GM21529 (cell line): ENCODE data around the gene ZNF2.
"Not testable (repeated sequence)": the region's sequence is repeated elsewhere in the genome, so short reads cannot be mapped to it uniquely, and the experiment has no call there.

ENCODE experiments used
- ATAC-seq: cut with Tn5 transposase; IDR thresholded peaks from one replicate; pipeline ENCODE4 v1.9.1; 2021; ENCODE audit not compliant: unreplicated experiment

ZNF2 gene

DNA sequence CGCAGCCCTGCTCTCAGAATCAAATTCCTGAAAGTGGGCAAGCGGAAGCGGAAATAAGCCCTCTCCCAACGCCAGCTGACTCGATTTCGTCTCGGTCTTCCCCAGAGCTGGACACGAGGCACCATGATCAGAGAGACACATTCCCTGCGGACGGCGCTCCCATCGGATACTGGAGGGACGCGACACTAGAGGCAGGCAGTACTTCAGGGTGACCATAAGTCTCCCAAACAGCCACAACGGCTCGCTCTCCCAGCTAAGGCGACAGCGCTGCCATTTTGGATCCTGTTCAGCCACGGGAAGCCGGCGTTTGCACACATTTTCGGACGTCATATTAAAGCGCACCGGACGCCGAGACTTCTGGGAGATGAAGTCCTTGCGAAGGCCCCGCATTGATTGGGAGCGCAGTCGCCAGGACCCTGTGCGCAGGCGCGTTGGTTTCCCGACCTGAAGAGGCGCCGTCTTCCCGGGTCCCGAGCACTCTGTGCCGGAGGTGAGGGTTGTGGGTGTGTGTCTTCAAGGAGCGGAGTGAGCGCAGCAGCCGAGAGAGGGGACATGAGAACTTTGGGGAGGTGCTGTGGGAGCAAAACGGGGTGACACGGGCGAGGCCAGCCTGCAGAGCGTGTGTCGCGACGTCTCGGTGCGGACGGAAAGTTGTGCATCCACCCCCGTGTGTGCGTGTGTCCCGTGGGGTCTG lies at the start of gene ZNF2:
Gene ZNF2, plus strand, starts transcription at position 439 of the 694 bp plus-strand sequence. CDS start 10,418 bp downstream, outside the sequence.
- peak; percentile 92 for ATAC-seq

DNA sequence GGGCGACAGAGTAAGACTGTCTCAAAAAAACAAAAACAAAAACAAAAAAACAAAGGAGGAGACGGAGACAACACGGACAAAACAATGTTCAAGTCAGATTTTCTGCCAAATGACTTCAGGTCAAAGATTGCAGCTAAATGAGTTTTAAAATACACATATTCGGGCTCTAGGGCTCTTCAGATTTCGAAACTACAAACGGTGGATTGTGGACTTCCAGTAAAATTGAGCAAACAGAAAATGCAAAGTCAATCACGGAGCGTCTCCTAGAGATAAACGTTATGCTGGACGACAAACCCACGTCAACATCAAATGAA lies 44.6 kb upstream of the ZNF2 start:
- ATAC-seq = no peak

DNA sequence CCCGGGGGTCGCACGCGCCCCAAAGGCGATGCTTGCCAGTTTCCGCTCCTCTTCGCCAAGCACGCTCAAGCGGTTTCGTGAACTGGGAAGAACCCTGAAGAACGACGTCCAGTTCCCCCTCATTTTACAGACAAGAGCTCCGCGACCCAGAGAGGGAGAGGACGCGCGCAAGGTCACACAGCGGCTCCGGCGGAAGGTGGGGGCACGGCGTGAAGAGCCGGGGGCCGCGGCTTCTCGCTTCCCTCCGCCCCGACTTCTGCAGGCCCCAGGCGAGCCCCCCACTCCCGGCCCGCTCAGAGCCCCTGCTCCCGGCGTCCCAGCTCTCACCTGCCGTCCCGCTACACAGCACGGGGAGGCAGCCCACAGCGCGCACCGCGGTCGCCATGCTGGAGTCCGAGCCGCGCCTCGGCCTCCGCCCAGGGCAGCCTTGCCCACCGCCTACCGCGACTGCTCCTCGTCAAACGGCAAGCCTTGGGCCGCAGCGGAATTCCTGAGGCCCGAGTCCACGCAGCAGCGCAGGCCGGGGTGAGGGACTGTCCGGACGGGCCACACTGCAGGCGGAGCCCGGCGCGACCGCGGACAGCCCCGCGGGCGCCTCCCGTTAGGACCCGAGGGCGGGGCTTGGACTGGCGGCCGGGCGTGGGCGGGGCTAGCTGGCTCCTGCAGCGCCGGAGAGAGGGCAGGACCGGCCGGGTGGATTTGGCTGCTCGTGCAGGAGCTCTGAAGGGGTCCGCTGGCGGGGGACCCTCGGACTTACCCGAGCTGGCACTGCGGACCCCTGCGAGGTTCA lies 44.0 kb upstream of the ZNF2 start, which contains the start of gene MRPS5:
Gene MRPS5, minus strand, starts transcription at position 402 of the 790 bp plus-strand sequence. Its CDS starts 17 bp downstream, at position 385.
- ATAC-seq = peak; percentile 90

- ATAC-seq = peak; percentile 2
Measured at GRCh38 chr2:95122197-95122551, 43.4 kb upstream of the ZNF2 start.

DNA sequence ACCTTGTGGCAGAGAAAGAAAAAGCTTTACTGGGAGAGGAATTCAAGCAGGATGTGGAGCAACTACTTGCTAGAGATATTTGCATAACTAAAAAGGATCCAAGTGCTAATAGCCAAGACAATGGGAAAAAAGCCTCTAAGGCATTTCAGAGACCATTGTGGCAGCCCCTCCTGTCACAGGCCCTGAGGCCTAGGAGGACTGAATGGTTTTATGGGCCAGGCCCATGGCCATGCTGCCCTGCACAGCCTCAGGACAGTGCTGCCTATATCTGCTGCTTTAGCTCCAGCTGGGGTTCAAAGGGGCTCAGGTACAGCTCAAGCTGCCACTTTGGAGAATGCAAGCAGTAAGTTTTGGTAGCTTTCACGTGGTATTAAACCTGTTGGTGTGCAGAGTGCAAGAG lies 26.9 kb upstream of the ZNF2 start:
- no peak for ATAC-seq

DNA sequence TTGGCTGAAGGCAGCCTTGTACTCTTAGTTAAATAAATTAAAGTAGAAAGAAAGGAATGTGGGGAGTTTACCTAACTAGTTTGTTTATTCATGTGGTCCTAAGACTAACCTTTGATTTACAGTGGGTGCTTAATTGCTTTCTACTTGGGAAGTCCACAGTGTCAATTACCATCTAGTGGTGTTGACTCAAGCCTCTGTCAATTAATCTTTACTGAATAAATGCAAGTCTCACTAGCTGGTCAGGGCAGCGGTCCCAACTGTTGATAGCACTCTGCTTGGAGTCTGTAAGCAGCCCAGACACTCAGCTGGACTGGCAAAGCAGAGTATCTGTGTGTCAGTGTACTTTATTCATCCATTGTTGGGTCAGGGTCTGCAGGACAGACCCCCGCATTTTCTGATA lies 21.8 kb upstream of the ZNF2 start:
- no peak for ATAC-seq

DNA sequence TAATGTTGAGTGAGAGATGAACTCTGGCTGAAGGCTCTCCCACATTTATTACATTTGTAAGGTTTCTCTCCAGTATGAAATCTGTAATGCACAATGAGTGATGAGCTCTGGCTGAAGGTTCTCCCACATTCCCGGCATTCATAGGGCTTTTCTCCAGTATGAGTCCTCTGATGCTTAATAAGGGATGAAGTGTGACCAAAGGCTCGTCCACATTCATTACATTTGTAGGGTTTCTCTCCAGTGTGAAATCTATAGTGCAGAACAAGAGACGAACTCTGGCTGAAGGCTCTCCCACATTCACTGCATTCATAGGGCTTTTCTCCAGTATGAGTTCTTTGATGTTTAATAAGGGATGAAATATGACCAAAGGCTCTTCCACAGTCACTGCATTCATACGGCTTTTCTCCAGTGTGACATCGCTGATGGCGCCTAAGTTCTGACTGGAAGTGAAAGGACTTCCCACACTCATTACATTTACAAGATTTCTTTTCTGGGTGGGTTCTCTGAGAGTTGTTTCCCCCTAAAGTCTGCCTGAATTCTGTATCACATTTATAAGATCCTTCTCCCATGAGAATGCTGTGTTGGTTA lies 16.1 kb upstream of the ZNF2 start:
- no peak for ATAC-seq

DNA sequence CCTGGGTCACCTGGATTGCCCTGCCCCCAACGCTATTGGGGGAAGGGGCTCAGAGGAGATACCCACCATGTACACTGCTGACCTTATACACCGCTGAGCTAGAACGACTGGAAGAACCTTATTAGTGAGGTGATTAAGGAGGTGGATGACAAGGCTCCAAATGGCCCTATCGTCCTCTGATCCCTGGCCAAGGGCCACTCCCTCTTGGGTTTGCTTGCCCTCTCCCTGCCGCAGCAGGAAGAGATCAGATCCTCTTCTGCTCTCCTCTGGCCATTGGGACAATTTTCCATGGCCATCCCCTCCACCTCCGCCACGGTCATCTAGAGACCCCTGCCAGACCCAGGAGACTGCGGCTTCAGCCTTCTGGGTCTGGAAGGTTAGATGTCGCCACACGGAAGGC lies 7.2 kb upstream of the ZNF2 start:
- ATAC-seq = no peak

GRCh38 chr2:95158891-95159619 lies 6.6 kb upstream of the ZNF2 start:
- peak; percentile 42 for ATAC-seq

GRCh38 chr2:95159690-95160449 lies 5.7 kb upstream of the ZNF2 start, which contains the start of gene ZNF514:
Gene ZNF514, minus strand, starts transcription at chr2:95159848. Its CDS starts 6,595 bp downstream, at chr2:95153253.
- peak; percentile 91 for ATAC-seq

DNA sequence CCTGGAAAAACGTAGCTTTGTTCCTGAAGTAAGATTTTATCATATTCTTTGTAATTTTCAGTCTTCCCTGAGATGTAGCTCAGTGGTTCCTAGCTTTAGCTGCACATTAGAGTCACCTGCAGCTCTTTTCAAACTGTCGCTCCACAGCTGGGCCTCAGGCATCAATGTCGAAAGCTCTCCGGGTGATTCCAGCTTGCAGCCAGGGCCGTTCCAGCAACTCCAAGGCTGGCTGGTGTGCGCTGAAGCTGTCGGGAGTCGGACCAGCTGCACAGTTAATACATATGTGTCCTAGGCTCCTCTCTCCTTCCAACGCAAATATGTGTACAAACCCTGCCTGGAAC lies 609 bp upstream of the ZNF2 start:
- ATAC-seq = peak; percentile 15

GRCh38 chr2:95166065-95166763 lies 605 bp downstream of the ZNF2 start:
- ATAC-seq = peak; percentile 9

DNA sequence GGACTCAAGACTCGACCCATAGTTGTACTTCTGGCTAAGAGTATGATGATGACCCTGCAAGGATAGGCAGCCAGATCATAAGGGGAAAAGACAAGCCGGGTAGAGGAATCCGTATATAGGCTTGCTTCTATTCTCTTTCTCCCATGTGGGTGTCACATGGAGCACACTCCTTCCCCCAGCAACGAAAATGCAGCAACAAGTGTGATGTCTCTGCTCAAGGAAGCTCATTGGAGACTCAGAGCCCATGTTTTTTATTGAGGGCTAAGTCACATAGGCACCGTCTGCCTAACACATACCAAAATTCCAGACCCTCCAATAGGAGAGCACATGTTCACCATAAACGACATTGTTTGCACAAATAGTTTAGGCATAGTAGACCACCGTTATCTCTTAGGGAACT lies 6.3 kb downstream of the ZNF2 start:
- ATAC-seq = no peak

DNA sequence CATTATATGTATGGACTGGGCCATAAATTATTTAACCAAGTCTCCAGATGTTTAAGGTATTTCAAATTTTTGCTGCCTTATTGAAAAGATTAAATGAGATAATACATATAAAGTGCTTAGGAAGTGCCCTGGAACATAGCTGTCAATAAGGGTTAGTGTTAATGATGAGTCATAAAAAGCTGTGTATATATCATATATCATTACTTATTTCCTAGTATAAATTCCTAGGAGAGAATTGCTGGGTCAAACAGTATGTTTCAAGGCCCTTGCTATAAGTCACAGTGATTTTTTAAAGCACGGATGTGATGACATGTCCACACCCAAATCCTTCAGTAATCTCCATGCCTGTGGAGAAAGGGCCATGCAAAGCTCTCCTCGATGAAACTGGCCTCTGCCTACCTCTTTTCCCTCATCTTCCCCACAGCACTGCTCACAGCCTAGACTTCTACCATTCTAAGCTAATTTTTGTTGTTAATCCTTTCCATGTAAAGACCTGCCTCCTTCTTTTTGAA lies 8.5 kb downstream of the ZNF2 start:
- ATAC-seq = no peak

GRCh38 chr2:95179451-95179850 lies 13.8 kb downstream of the ZNF2 start:
- no peak for ATAC-seq

DNA sequence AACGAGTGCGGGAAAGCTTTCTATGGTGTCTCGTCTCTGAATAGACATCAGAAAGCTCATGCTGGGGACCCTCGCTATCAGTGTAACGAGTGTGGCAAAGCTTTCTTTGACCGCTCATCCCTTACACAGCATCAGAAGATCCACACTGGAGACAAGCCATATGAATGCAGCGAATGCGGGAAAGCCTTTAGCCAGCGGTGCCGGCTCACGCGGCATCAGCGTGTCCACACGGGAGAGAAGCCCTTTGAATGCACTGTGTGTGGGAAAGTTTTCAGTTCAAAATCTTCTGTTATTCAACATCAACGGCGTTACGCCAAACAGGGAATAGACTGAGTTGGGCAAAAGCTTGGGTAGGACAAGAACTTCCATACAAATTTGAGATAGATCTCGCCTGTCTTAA lies 16.2 kb downstream of the ZNF2 start:
- no peak for ATAC-seq

- ATAC-seq = no peak
Measured at GRCh38 chr2:95185197-95185596, 19.6 kb downstream of the ZNF2 start.

DNA sequence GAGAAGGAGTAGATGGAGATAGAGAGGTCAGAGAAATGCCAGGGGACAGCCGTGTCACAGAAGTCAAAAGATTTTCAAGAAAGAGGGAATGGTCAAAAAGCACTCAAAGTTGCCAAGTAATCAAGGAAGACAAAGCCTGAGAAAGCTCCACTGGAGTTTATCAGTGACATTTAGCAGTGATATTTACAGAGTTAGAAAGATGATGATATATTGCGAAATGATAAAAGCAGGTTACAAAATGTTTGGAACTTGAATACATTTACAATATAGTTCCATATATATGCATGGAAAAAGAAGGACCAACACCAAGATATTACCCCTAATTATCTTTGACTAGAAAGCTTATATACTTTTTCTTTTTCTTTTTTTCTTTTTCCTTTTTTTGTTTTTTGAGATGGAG lies 20.4 kb downstream of the ZNF2 start:
- ATAC-seq = no peak

- not testable (repeated sequence) for ATAC-seq
Measured at GRCh38 chr2:95192956-95193355, 27.3 kb downstream of the ZNF2 start.

DNA sequence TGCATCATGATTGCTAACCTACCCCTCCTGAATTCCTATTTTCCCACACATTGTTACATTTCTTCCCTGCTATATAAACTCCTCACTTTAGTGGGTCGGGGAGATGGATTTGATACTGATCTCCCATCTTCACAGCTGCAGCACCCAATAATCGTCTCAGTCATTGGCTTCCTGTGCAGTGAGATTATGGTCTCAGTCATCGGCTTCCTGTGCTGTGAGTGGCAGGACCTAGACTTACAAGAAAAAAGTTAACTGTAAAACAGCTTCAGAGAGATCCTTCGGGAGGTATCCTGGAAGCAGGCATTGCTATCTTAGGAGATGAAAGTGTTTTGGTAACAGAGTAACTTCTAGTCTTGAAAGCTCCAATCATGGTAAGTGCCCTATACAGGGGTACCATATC lies 38.3 kb downstream of the ZNF2 start:
- ATAC-seq = no peak
